GM12878 (cell line): ENCODE measurements around the gene RGL1. TPM values are rescaled to one million over a fixed set of nuclear protein-coding genes. Genes with fewer than 3 reads are reported as not detected.

ENCODE experiments used
- BACH1 ChIP-seq: fragments of 450-650 bp; IDR thresholded peaks from 2 replicates; pipeline ENCODE4 v1.6.1; 2017; ENCODE audit warnings: mild to moderate bottlenecking, borderline replicate concordance
- HDAC2 ChIP-seq: fragments of 200-600 bp; sonication (generic); IDR thresholded peaks from 2 replicates; pipeline ENCODE4 v1.6.1; 2017
- KAT2A ChIP-seq: conservative IDR thresholded peaks from 2 replicates; pipeline ENCODE4 v1.6.1; 2011; ENCODE audit warnings: low read depth, low read length; ENCODE audit not compliant: control insufficient read depth
- NBN ChIP-seq: fragments of 450-650 bp; IDR thresholded peaks from 2 replicates; pipeline ENCODE4 v1.6.1; 2016
- POLR2AphosphoS2 ChIP-seq: IDR thresholded peaks from 2 replicates; pipeline ENCODE4 v1.6.1; 2011; ENCODE audit warnings: low read depth, mild to moderate bottlenecking, low read length, improper control_type of control experiment, moderate library complexity
- POLR2AphosphoS5 ChIP-seq: IDR thresholded peaks from 2 replicates; pipeline ENCODE4 v1.6.1; 2011; ENCODE audit warnings: mild to moderate bottlenecking, low read length, inconsistent platforms
- SPI1 ChIP-seq: IDR thresholded peaks from 2 replicates; pipeline ENCODE4 v1.6.1; 2011; ENCODE audit warnings: low read depth, mild to moderate bottlenecking, low read length, moderate library complexity, borderline replicate concordance; ENCODE audit not compliant: insufficient read depth
- SREBF1 ChIP-seq: IDR thresholded peaks from 2 replicates; pipeline ENCODE4 v1.6.1; 2012; ENCODE audit warnings: mild to moderate bottlenecking, low read length
- SREBF2 ChIP-seq: IDR thresholded peaks from 2 replicates; pipeline ENCODE4 v1.6.1; 2012; ENCODE audit warnings: mild to moderate bottlenecking, low read length
- STAT3 ChIP-seq: IDR thresholded peaks from 2 replicates; pipeline ENCODE4 v1.6.1; 2011; ENCODE audit warnings: low read depth, low read length, improper control_type of control experiment
- SUPT20H ChIP-seq: IDR thresholded peaks from 2 replicates; pipeline ENCODE4 v1.6.1; 2011; ENCODE audit warnings: low read depth, mild to moderate bottlenecking, low read length, moderate library complexity, borderline replicate concordance; ENCODE audit not compliant: control insufficient read depth
- TAF1 ChIP-seq: IDR thresholded peaks from 2 replicates; pipeline ENCODE4 v1.6.1; 2011; ENCODE audit warnings: mild to moderate bottlenecking, low read depth, low read length, borderline replicate concordance
- TBL1XR1 ChIP-seq: IDR thresholded peaks from 2 replicates; pipeline ENCODE4 v1.6.1; 2012; ENCODE audit warnings: low read depth, low read length, improper control_type of control experiment
- ZNF207 ChIP-seq: fragments of 450-650 bp; IDR thresholded peaks from 2 replicates; pipeline ENCODE4 v1.6.1; 2014; ENCODE audit warnings: antibody characterized with exemption, mild to moderate bottlenecking, borderline replicate concordance
- ZSCAN29 ChIP-seq: fragments of 450-650 bp; IDR thresholded peaks from 2 replicates; pipeline ENCODE4 v1.6.1; 2017; ENCODE audit warnings: mild to moderate bottlenecking, moderate library complexity
- polyA plus RNA-seq, 11 experiments: library from polyadenylated mRNA; depleted of rRNA in 4 of 11; unstranded in 6 of 11; stranded (reverse) in 5 of 11; fragments of >200 nt; fragmentation: Nextera tagmentation in 4 of 11; fragmentation: Illumina TruSeq in 1 of 11; extraction: Ambion mirVana in 4 of 11; extraction: Trizol in 1 of 11; gene quantifications; 1 replicate in 1 of 11; 2 replicates in 10 of 11; pipeline versions ENCODE4 v1.2.1 to v1.2.3, GENCODE V29; 2011 to 2016; ENCODE audit warnings: inconsistent platforms in 2 of 11, missing spikeins in 2 of 11, low read depth in 1 of 11
- total RNA-seq, 4 experiments: library from RNA; depleted of rRNA in 3 of 4; stranded (reverse); fragments of >200 nt in 3 of 4; fragmentation: Illumina TruSeq in 1 of 4; extraction: Trizol in 1 of 4; gene quantifications; 2 replicates each; pipeline versions ENCODE4 v1.2.1 to v1.2.3, GENCODE V29; 2013 to 2021
- TF ChIP-seq, protein P1 (sequence below): fragments of 450-650 bp; conservative IDR thresholded peaks from 2 replicates; pipeline ENCODE4 v1.6.1; 2017; ENCODE audit warnings: mild to moderate bottlenecking, moderate library complexity
- TF ChIP-seq, protein P2 (sequence below): IDR thresholded peaks from 2 replicates; pipeline ENCODE4 v1.6.1; 2011; ENCODE audit warnings: low read depth, low read length, improper control_type of control experiment, borderline replicate concordance
- TF ChIP-seq, protein P3 (sequence below): fragments of 150-350 bp; IDR thresholded peaks from 2 replicates; pipeline ENCODE4 v1.6.1; 2016; ENCODE audit warnings: low read depth, low read length
- TF ChIP-seq, protein P4 (sequence below): fragments of 450-650 bp; formaldehyde crosslinking; IDR thresholded peaks from 2 replicates; pipeline ENCODE4 v1.4.0; 2022; ENCODE audit warnings: mild to moderate bottlenecking, moderate library complexity
- TF ChIP-seq, protein P5 (sequence below): fragments of 450-650 bp; IDR thresholded peaks from 2 replicates; pipeline ENCODE4 v1.6.1; 2017; ENCODE audit warnings: mild to moderate bottlenecking, low read depth, inconsistent platforms; ENCODE audit not compliant: poor library complexity, severe bottlenecking

RGL1 gene
- total and polyA plus RNA-seq, 10 of the 15 experiments (the other 5 are each of a cell fraction or from before 2014, with no cell fraction given): 8.1 to 25.0 (median 19.0) TPM

DNA sequence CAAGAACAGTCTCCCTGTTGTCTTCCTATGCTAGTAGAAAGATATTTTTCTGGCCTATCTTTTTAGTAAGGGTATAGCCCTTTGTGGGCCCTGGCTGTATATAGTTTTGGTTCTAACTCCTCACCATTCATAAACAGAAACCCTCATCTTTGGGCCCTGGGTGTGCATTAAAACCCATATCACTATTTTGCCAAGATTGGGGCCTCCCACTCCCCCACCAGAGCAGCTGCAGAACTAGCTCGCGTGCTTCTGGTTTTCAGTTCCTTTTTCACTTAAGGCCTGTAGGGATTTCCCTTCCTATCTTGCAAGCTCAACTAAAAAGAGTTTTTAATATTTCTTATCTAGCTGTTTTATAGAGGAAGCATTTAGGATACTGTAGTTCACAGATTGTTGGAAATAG is 106.4 kb downstream of the RGL1 start (continued):
- TF ChIP-seq, protein P1, sequence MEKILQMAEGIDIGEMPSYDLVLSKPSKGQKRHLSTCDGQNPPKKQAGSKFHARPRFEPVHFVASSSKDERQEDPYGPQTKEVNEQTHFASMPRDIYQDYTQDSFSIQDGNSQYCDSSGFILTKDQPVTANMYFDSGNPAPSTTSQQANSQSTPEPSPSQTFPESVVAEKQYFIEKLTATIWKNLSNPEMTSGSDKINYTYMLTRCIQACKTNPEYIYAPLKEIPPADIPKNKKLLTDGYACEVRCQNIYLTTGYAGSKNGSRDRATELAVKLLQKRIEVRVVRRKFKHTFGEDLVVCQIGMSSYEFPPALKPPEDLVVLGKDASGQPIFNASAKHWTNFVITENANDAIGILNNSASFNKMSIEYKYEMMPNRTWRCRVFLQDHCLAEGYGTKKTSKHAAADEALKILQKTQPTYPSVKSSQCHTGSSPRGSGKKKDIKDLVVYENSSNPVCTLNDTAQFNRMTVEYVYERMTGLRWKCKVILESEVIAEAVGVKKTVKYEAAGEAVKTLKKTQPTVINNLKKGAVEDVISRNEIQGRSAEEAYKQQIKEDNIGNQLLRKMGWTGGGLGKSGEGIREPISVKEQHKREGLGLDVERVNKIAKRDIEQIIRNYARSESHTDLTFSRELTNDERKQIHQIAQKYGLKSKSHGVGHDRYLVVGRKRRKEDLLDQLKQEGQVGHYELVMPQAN: no peak; the same call in 1 of the 2 replicates
- peak; percentile 63; the same call in 1 of the 2 replicates for TF ChIP-seq NBN
- no peak for TF ChIP-seq STAT3
- peak; percentile 91 for TF ChIP-seq BACH1
- TF ChIP-seq, protein P2, sequence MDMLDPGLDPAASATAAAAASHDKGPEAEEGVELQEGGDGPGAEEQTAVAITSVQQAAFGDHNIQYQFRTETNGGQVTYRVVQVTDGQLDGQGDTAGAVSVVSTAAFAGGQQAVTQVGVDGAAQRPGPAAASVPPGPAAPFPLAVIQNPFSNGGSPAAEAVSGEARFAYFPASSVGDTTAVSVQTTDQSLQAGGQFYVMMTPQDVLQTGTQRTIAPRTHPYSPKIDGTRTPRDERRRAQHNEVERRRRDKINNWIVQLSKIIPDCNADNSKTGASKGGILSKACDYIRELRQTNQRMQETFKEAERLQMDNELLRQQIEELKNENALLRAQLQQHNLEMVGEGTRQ: no peak
- no peak for TF ChIP-seq KAT2A
- no peak for TF ChIP-seq ZSCAN29
- TF ChIP-seq SREBF2: no peak
- TF ChIP-seq TBL1XR1: peak; percentile 96
- peak; percentile 41; the same call in 1 of the 2 replicates for TF ChIP-seq ZNF207
- no peak for TF ChIP-seq SREBF1
- TF ChIP-seq POLR2AphosphoS2: no peak
- no peak; the same call in 1 of the 2 replicates for TF ChIP-seq POLR2AphosphoS5
- TF ChIP-seq, protein P3, sequence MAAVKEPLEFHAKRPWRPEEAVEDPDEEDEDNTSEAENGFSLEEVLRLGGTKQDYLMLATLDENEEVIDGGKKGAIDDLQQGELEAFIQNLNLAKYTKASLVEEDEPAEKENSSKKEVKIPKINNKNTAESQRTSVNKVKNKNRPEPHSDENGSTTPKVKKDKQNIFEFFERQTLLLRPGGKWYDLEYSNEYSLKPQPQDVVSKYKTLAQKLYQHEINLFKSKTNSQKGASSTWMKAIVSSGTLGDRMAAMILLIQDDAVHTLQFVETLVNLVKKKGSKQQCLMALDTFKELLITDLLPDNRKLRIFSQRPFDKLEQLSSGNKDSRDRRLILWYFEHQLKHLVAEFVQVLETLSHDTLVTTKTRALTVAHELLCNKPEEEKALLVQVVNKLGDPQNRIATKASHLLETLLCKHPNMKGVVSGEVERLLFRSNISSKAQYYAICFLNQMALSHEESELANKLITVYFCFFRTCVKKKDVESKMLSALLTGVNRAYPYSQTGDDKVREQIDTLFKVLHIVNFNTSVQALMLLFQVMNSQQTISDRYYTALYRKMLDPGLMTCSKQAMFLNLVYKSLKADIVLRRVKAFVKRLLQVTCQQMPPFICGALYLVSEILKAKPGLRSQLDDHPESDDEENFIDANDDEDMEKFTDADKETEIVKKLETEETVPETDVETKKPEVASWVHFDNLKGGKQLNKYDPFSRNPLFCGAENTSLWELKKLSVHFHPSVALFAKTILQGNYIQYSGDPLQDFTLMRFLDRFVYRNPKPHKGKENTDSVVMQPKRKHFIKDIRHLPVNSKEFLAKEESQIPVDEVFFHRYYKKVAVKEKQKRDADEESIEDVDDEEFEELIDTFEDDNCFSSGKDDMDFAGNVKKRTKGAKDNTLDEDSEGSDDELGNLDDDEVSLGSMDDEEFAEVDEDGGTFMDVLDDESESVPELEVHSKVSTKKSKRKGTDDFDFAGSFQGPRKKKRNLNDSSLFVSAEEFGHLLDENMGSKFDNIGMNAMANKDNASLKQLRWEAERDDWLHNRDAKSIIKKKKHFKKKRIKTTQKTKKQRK: no peak
- TF ChIP-seq, protein P4, sequence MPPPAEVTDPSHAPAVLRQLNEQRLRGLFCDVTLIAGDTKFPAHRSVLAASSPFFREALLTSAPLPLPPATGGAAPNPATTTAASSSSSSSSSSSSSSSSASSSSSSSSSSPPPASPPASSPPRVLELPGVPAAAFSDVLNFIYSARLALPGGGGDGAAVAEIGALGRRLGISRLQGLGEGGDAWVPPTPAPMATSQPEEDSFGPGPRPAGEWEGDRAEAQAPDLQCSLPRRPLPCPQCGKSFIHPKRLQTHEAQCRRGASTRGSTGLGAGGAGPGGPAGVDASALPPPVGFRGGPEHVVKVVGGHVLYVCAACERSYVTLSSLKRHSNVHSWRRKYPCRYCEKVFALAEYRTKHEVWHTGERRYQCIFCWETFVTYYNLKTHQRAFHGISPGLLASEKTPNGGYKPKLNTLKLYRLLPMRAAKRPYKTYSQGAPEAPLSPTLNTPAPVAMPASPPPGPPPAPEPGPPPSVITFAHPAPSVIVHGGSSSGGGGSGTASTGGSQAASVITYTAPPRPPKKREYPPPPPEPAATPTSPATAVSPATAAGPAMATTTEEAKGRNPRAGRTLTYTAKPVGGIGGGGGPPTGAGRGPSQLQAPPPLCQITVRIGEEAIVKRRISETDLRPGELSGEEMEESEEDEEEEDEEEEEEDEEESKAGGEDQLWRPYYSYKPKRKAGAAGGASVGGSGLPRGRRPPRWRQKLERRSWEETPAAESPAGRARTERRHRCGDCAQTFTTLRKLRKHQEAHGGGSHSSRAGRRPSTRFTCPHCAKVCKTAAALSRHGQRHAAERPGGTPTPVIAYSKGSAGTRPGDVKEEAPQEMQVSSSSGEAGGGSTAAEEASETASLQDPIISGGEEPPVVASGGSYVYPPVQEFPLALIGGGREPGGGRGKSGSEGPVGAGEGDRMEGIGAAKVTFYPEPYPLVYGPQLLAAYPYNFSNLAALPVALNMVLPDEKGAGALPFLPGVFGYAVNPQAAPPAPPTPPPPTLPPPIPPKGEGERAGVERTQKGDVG (CRISPR knock-in tag): no peak
- no peak for TF ChIP-seq SUPT20H
- peak; percentile 99 for TF ChIP-seq SPI1
- no peak; the same call in 1 of the 2 replicates for TF ChIP-seq TAF1
- TF ChIP-seq, protein P5, sequence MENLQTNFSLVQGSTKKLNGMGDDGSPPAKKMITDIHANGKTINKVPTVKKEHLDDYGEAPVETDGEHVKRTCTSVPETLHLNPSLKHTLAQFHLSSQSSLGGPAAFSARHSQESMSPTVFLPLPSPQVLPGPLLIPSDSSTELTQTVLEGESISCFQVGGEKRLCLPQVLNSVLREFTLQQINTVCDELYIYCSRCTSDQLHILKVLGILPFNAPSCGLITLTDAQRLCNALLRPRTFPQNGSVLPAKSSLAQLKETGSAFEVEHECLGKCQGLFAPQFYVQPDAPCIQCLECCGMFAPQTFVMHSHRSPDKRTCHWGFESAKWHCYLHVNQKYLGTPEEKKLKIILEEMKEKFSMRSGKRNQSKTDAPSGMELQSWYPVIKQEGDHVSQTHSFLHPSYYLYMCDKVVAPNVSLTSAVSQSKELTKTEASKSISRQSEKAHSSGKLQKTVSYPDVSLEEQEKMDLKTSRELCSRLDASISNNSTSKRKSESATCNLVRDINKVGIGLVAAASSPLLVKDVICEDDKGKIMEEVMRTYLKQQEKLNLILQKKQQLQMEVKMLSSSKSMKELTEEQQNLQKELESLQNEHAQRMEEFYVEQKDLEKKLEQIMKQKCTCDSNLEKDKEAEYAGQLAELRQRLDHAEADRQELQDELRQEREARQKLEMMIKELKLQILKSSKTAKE: peak; percentile 77
- TF ChIP-seq HDAC2: no peak
